GM23338 (cell line): Measurements from ENCODE around the gene CFAP77. TPM values are rescaled to one million over a fixed set of nuclear protein-coding genes. Genes with fewer than 3 reads are reported as not detected.

Experiments used
- ATAC-seq: fragments of 200-7000 bp; cut with Tn5 transposase; 3 replicates; pipeline ENCODE4 v1.9.1; 2020
- DNase-seq: peaks from one replicate; pipeline ENCODE4 v3.0.0-alpha.2; 2015; ENCODE audit warnings: low spot score
- H2AFZ ChIP-seq: fragments of 200-600 bp; sonication (generic); 2 replicates; pipeline ENCODE4 v1.8.0; 2016; ENCODE audit warnings: antibody characterized with exemption, mild to moderate bottlenecking, moderate library complexity
- H3F3A ChIP-seq: fragments of 200-600 bp; sonication (generic); replicated peaks from 2 replicates; pipeline ENCODE4 v1.8.0; 2017; ENCODE audit warnings: antibody characterized with exemption, mixed run types, low read depth
- H3K27ac ChIP-seq: fragments of 200-600 bp; sonication (generic); 2 replicates; pipeline ENCODE4 v1.6.1; 2016; ENCODE audit warnings: low read depth
- H3K27me3 ChIP-seq: fragments of 200-600 bp; sonication (generic); 2 replicates; pipeline ENCODE4 v1.8.0; 2016; ENCODE audit warnings: mild to moderate bottlenecking, mixed run types, moderate library complexity; ENCODE audit not compliant: insufficient read depth
- H3K36me3 ChIP-seq: fragments of 200-600 bp; sonication (generic); 2 replicates; pipeline ENCODE4 v1.8.0; 2016; ENCODE audit warnings: mild to moderate bottlenecking; ENCODE audit not compliant: insufficient read depth
- H3K4me1 ChIP-seq: fragments of 200-600 bp; sonication (generic); 2 replicates; pipeline ENCODE4 v1.8.0; 2016; ENCODE audit warnings: mild to moderate bottlenecking, moderate library complexity; ENCODE audit not compliant: insufficient read depth
- H3K4me2 ChIP-seq: fragments of 200-600 bp; sonication (generic); 2 replicates; pipeline ENCODE4 v1.7.1; 2017; ENCODE audit warnings: mixed run types
- H3K4me3 ChIP-seq: fragments of 200-600 bp; sonication (generic); 2 replicates; pipeline ENCODE4 v1.6.1; 2016; ENCODE audit warnings: mixed run types
- H3K79me2 ChIP-seq: fragments of 200-600 bp; sonication (generic); replicated peaks from 2 replicates; pipeline ENCODE4 v1.8.0; 2017; ENCODE audit warnings: mild to moderate bottlenecking; ENCODE audit not compliant: insufficient read depth
- H3K9me2 ChIP-seq: fragments of 200-600 bp; sonication (generic); 2 replicates; pipeline ENCODE4 v1.8.0; 2017; ENCODE audit not compliant: insufficient read depth
- H4K20me1 ChIP-seq: fragments of 200-600 bp; sonication (generic); replicated peaks from 2 replicates; pipeline ENCODE4 v1.8.0; 2017; ENCODE audit warnings: mild to moderate bottlenecking; ENCODE audit not compliant: insufficient read depth
- H3K27ac Mint-ChIP-seq: 2 replicates; pipeline ENCODE4 v1.8.0; 2020; ENCODE audit warnings: inconsistent platforms, mild to moderate bottlenecking, moderate library complexity, mixed read lengths
- H3K27me3 Mint-ChIP-seq: 3 replicates; pipeline ENCODE4 v1.8.0; 2022; ENCODE audit warnings: low read depth, mild to moderate bottlenecking, moderate library complexity, mixed read lengths, inconsistent platforms; ENCODE audit not compliant: insufficient read depth, poor library complexity
- H3K36me3 Mint-ChIP-seq: 3 replicates; pipeline ENCODE4 v1.8.0; 2021; ENCODE audit warnings: low read depth, mild to moderate bottlenecking, inconsistent platforms, moderate library complexity, mixed read lengths
- H3K4me1 Mint-ChIP-seq: 3 replicates; pipeline ENCODE4 v1.8.0; 2020; ENCODE audit warnings: mild to moderate bottlenecking, inconsistent platforms, mixed read lengths
- H3K4me3 Mint-ChIP-seq: 3 replicates; pipeline ENCODE4 v1.8.0; 2021; ENCODE audit warnings: moderate library complexity, mild to moderate bottlenecking, inconsistent platforms, mixed read lengths
- H3K9me3 Mint-ChIP-seq: 3 replicates; pipeline ENCODE4 v1.8.0; 2020; ENCODE audit warnings: moderate library complexity, mild to moderate bottlenecking, inconsistent platforms, mixed read lengths
- CREB1 ChIP-seq: fragments of 250-450 bp; sonication (Bioruptor Pico); IDR thresholded peaks from 2 replicates; pipeline ENCODE4 v1.5.0; 2020; ENCODE audit warnings: low read depth, mild to moderate bottlenecking, moderate library complexity
- EZH2 ChIP-seq: fragments of 200-600 bp; sonication (generic); IDR thresholded peaks from one replicate; pipeline ENCODE4 v1.8.0; 2017; ENCODE audit warnings: antibody characterized with exemption, mild to moderate bottlenecking, low read depth; ENCODE audit not compliant: unreplicated experiment
- REST ChIP-seq: IDR thresholded peaks from one replicate; pipeline ENCODE4 v1.6.1; 2018; ENCODE audit warnings: antibody characterized with exemption; ENCODE audit not compliant: unreplicated experiment
- ZNF114 ChIP-seq: fragments of 250-450 bp; sonication (Bioruptor Pico); IDR thresholded peaks from 2 replicates; pipeline ENCODE4 v1.5.0; 2020; ENCODE audit warnings: mild to moderate bottlenecking, moderate library complexity
- polyA plus RNA-seq: library from polyadenylated mRNA; unstranded; fragments of >200 nt; fragmentation: Nextera tagmentation; extraction: Ambion mirVana; gene quantifications from 2 replicates; pipeline ENCODE4 v1.2.1, GENCODE V29; 2016
- total RNA-seq: library from RNA; depleted of rRNA; stranded (reverse); fragments of >200 nt; shearing (Covaris generic); gene quantifications from 2 replicates; pipeline ENCODE4 v1.2.3, GENCODE V29; 2014

CFAP77 gene
- total and polyA plus RNA-seq, 2 experiments from 2014 or later = 0.97 to 1.3 TPM

- Histone ChIP-seq H3K36me3 (no peaks in the 10 kb centered on the region; the same call in 1 of the 2 replicates), H3K4me2 (peak overlapping the region; percentile 48), H3K9me2 (no peaks in the 10 kb centered on the region), H3K79me2 (no peaks in the 10 kb centered on the region), H3K27ac (no peak overlapping the region), H4K20me1 (peaks cover 29% of the 10 kb centered on the region), H3K4me3 (peak overlapping the region; percentile 32; the same call in 1 of the 2 replicates), H3K4me1 (peaks cover 55% of the 10 kb centered on the region), H2AFZ (no peak overlapping the region), H3K27me3 (peaks cover 100% of the 10 kb centered on the region), H3F3A (0 out of 2 replicates have a peak, but pooled peaks cover 11% of the 10 kb centered on the region)
- Mint-ChIP-seq H3K36me3 (no peaks in the 10 kb centered on the region; the same call in 2 of the 3 replicates), H3K4me3 (peak overlapping the region; percentile 11; the same call in 1 of the 3 replicates), H3K9me3 (peaks cover 3% of the 10 kb centered on the region; the same call in 2 of the 3 replicates), H3K4me1 (peaks cover 50% of the 10 kb centered on the region), H3K27me3 (peaks cover 99% of the 10 kb centered on the region), H3K27ac (no peak overlapping the region)
- peak; percentile 19 for TF ChIP-seq REST
- no peak for TF ChIP-seq CREB1 (CRISPR knock-in tag)
- peak; percentile 97 for TF ChIP-seq EZH2
- DNase-seq (peak; percentile 47), ATAC-seq (no peak)
Measured at GRCh38 chr9:132583584-132584304, 173.7 kb downstream of the CFAP77 start.

GRCh38 chr9:132584601-132585560 is 174.9 kb downstream of the CFAP77 start:
- Mint-ChIP-seq H3K4me1 (peaks cover 50% of the 10 kb centered on the region), H3K36me3 (no peaks in the 10 kb centered on the region; the same call in 2 of the 3 replicates), H3K27me3 (peaks cover 97% of the 10 kb centered on the region), H3K9me3 (peaks cover 3% of the 10 kb centered on the region; the same call in 1 of the 3 replicates), H3K4me3 (peak overlapping the region; percentile 45), H3K27ac (no peak overlapping the region)
- Histone ChIP-seq H3K9me2 (no peaks in the 10 kb centered on the region), H4K20me1 (peaks cover 22% of the 10 kb centered on the region), H3K27ac (no peak overlapping the region), H3K36me3 (no peaks in the 10 kb centered on the region), H2AFZ (no peak overlapping the region), H3K4me1 (peaks cover 51% of the 10 kb centered on the region), H3K4me2 (peak overlapping the region; percentile 73), H3K4me3 (peak overlapping the region; percentile 48), H3K79me2 (no peaks in the 10 kb centered on the region), H3K27me3 (peaks cover 100% of the 10 kb centered on the region), H3F3A (0 out of 2 replicates have a peak, but pooled peaks cover 11% of the 10 kb centered on the region)
- ATAC-seq (no peak), DNase-seq (peak; percentile 56)
- TF ChIP-seq ZNF114 (CRISPR knock-in tag) = no peak
- TF ChIP-seq EZH2 = peak; percentile 78
